GM12878 (cell line): Measurements from ENCODE around the gene KIF9. TPM values are rescaled to one million over a fixed set of nuclear protein-coding genes. Genes with fewer than 3 reads are reported as not detected.

Source experiments
- ATAC-seq: fragments of 200-7000 bp; cut with Tn5 transposase; 3 replicates; pipeline ENCODE4 v1.9.1; 2020; ENCODE audit warnings: mild to moderate bottlenecking, moderate library complexity
- BruUV-seq: library from RNA; stranded (reverse); fragments of 400-500 nt; replicated peaks from 2 replicates; lab custom pipeline; 2021; lab: Mats Ljungman, UMichigan
- CTCF ChIA-PET: fragments of 300-600 bp; sonication (Branson Sonifier 250); formaldehyde crosslinking; extraction: SDS; loops from one replicate; lab custom pipeline; 2021; ENCODE audit warnings: inconsistent platforms; lab: Yijun Ruan, JAX
- POLR2A ChIA-PET: fragments of 350-600 bp; formaldehyde crosslinking; extraction: SDS; loops from one replicate; lab custom pipeline; 2021; ENCODE audit warnings: inconsistent platforms; lab: Charles Lee
- RAD21 ChIA-PET: fragments of 300-600 bp; sonication (Branson Sonifier 250); formaldehyde crosslinking; loops from one replicate; lab custom pipeline; 2023; ENCODE audit warnings: antibody characterized with exemption; ENCODE audit not compliant: unreplicated experiment; lab: Charles Lee
- SMC1A ChIA-PET: fragments of 300-600 bp; sonication (Branson Sonifier 250); formaldehyde crosslinking; loops from one replicate; lab custom pipeline; 2023; ENCODE audit not compliant: unreplicated experiment, uncharacterized antibody; lab: Charles Lee
- DNase-seq: peaks from one replicate; pipeline ENCODE4 v3.0.0-alpha.2; 2011; ENCODE audit warnings: low read depth, low spot score
- FAIRE-seq: peaks from 3 replicates; lab custom pipeline; 2011; peaks lifted over from hg19 to GRCh38; lab: Jason Lieb, UNC
- H2AFZ ChIP-seq: 2 replicates; pipeline ENCODE4 v1.6.0; 2011; ENCODE audit warnings: low read depth, low read length, control low read depth; ENCODE audit not compliant: control insufficient read depth
- H3K27ac ChIP-seq: 2 replicates; pipeline ENCODE4 v1.5.1; 2011; ENCODE audit warnings: control low read depth; ENCODE audit not compliant: control insufficient read depth, insufficient read depth
- H3K27me3 ChIP-seq, 2 experiments: replicated peaks in 1 of 2; 2 replicates each; pipeline versions ENCODE4 v1.6.0 to v1.6.1; 2011; ENCODE audit warnings: low read length in 1 of 2; ENCODE audit not compliant: control insufficient read depth in 2 of 2, insufficient read depth in 2 of 2
- H3K36me3 ChIP-seq, 2 experiments: 2 replicates each; pipeline ENCODE4 v1.5.1; 2011; ENCODE audit warnings: low read length in 1 of 2; ENCODE audit not compliant: control insufficient read depth in 2 of 2, insufficient read depth in 2 of 2
- H3K4me1 ChIP-seq: 2 replicates; pipeline ENCODE4 v1.6.1; 2011; ENCODE audit warnings: mild to moderate bottlenecking, low read length, moderate library complexity, mixed read lengths; ENCODE audit not compliant: control insufficient read depth, insufficient read depth
- H3K4me2 ChIP-seq: 2 replicates; pipeline ENCODE4 v1.6.0; 2011; ENCODE audit warnings: control low read depth; ENCODE audit not compliant: control insufficient read depth, insufficient read depth
- H3K4me3 ChIP-seq: fragments of 200-600 bp; sonication (generic); 2 replicates; pipeline ENCODE4 v1.5.1; 2016
- H3K79me2 ChIP-seq: 2 replicates; pipeline ENCODE4 v1.6.0; 2011; ENCODE audit warnings: low read length; ENCODE audit not compliant: control insufficient read depth, insufficient read depth
- H3K9ac ChIP-seq: 2 replicates; pipeline ENCODE4 v1.8.0; 2011; ENCODE audit warnings: low read length, control low read depth, mixed read lengths; ENCODE audit not compliant: control insufficient read depth, insufficient read depth
- H3K9me3 ChIP-seq: replicated peaks from 3 replicates; pipeline ENCODE4 v1.5.1; 2011; ENCODE audit warnings: mild to moderate bottlenecking, low read length; ENCODE audit not compliant: control insufficient read depth, insufficient read depth
- H4K20me1 ChIP-seq: 2 replicates; pipeline ENCODE4 v1.6.0; 2011; ENCODE audit not compliant: control insufficient read depth, insufficient read depth
- BACH1 ChIP-seq: fragments of 450-650 bp; IDR thresholded peaks from 2 replicates; pipeline ENCODE4 v1.6.1; 2017; ENCODE audit warnings: mild to moderate bottlenecking, borderline replicate concordance
- BRCA1 ChIP-seq: IDR thresholded peaks from 2 replicates; pipeline ENCODE4 v1.6.1; 2011; ENCODE audit warnings: low read depth, low read length, improper control_type of control experiment
- ESRRA ChIP-seq: IDR thresholded peaks from 2 replicates; pipeline ENCODE4 v1.6.1; 2012; ENCODE audit warnings: mild to moderate bottlenecking, low read length, improper control_type of control experiment
- FOS ChIP-seq: IDR thresholded peaks from 3 replicates; pipeline ENCODE4 v1.6.1; 2011; ENCODE audit warnings: borderline replicate concordance; ENCODE audit not compliant: insufficient read length; ENCODE audit errors: extremely low read depth
- MAX ChIP-seq: IDR thresholded peaks from 2 replicates; pipeline ENCODE4 v1.6.1; 2012; ENCODE audit warnings: low read depth, low read length, improper control_type of control experiment
- NKRF ChIP-seq: fragments of 450-650 bp; conservative IDR thresholded peaks from 2 replicates; pipeline ENCODE4 v1.6.1; 2017; ENCODE audit warnings: mild to moderate bottlenecking, moderate library complexity
- RUNX3 ChIP-seq: IDR thresholded peaks from 2 replicates; pipeline ENCODE4 v1.6.1; 2012; ENCODE audit warnings: low read length, inconsistent platforms
- SMAD1 ChIP-seq: fragments of 450-650 bp; IDR thresholded peaks from 2 replicates; pipeline ENCODE4 v1.6.1; 2018; ENCODE audit warnings: mild to moderate bottlenecking, low read depth; ENCODE audit not compliant: partially characterized antibody
- YY1 ChIP-seq: IDR thresholded peaks from 2 replicates; pipeline ENCODE4 v1.6.1; 2011; ENCODE audit warnings: low read depth, mild to moderate bottlenecking, low read length
- WGBS: methylation state at CpG from one replicate; pipeline ENCODE4 v1.1.6; 2016; ENCODE audit warnings: low lambda C conversion rate; ENCODE audit not compliant: insufficient replicate concordance, insufficient coverage; ENCODE audit errors: missing lambda C conversion rate; 5-methylcytosine and 5-hydroxymethylcytosine counted together
- in situ Hi-C: fragments of 300-500 bp; cut with MboI; formaldehyde crosslinking; loops from 9 replicates; pipeline ENCODE4 v1.14.3; 2018; ENCODE audit warnings: mixed read lengths
- intact Hi-C: fragments of 100-400 bp; cut with micrococcal nuclease; formaldehyde crosslinking; loops from one replicate; pipeline ENCODE4 v1.14.2; 2022; ENCODE audit not compliant: unreplicated experiment
- polyA plus RNA-seq, 11 experiments: library from polyadenylated mRNA; depleted of rRNA in 4 of 11; unstranded in 6 of 11; stranded (reverse) in 5 of 11; fragments of >200 nt; fragmentation: Nextera tagmentation in 4 of 11; fragmentation: Illumina TruSeq in 1 of 11; extraction: Ambion mirVana in 4 of 11; extraction: Trizol in 1 of 11; gene quantifications; 1 replicate in 1 of 11; 2 replicates in 10 of 11; pipeline versions ENCODE4 v1.2.1 to v1.2.3, GENCODE V29; 2011 to 2016; ENCODE audit warnings: inconsistent platforms in 2 of 11, missing spikeins in 2 of 11, low read depth in 1 of 11
- total RNA-seq, 4 experiments: library from RNA; depleted of rRNA in 3 of 4; stranded (reverse); fragments of >200 nt in 3 of 4; fragmentation: Illumina TruSeq in 1 of 4; extraction: Trizol in 1 of 4; gene quantifications; 2 replicates each; pipeline versions ENCODE4 v1.2.1 to v1.2.3, GENCODE V29; 2013 to 2021
- TF ChIP-seq, protein P1 (sequence below): IDR thresholded peaks from 2 replicates; pipeline ENCODE4 v1.6.1; 2011; ENCODE audit warnings: low read depth, low read length, improper control_type of control experiment, borderline replicate concordance
- TF ChIP-seq, protein P2 (sequence below): fragments of 450-650 bp; IDR thresholded peaks from 2 replicates; pipeline ENCODE4 v1.6.1; 2017; ENCODE audit warnings: mild to moderate bottlenecking
- TF ChIP-seq, protein P3 (sequence below): fragments of 450-650 bp; formaldehyde crosslinking; IDR thresholded peaks from 2 replicates; pipeline ENCODE4 v1.4.0; 2022; ENCODE audit warnings: mild to moderate bottlenecking, moderate library complexity

Gene KIF9
- total and polyA plus RNA-seq, 10 of the 15 experiments (the other 5 are each of a cell fraction or from before 2014, with no cell fraction given): 3.0 to 10.2 (median 5.9) TPM

DNA sequence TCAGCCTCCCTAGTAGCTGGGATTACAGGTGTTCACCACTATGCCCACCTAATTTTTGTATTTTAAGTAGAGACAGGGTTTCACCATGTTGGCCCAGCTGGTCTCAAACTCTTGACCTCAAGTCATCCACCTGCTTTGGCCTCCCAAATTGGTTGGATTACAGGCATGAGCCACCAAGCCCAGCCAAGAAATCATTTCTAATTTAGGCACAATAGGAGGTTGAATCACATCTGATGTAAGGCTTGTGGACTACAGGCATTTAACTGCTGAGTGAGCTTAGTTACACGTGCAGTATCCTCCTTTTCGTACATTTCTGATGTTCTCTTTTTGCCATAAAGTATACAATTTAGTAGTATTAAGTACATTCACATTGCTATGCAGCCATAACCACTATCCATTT lies 87.6 kb downstream of the KIF9 start (continued):
- TF ChIP-seq BRCA1: no peak
- TF ChIP-seq YY1: no peak
- TF ChIP-seq, protein P1, sequence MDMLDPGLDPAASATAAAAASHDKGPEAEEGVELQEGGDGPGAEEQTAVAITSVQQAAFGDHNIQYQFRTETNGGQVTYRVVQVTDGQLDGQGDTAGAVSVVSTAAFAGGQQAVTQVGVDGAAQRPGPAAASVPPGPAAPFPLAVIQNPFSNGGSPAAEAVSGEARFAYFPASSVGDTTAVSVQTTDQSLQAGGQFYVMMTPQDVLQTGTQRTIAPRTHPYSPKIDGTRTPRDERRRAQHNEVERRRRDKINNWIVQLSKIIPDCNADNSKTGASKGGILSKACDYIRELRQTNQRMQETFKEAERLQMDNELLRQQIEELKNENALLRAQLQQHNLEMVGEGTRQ: no peak
- no peak for TF ChIP-seq FOS

DNA sequence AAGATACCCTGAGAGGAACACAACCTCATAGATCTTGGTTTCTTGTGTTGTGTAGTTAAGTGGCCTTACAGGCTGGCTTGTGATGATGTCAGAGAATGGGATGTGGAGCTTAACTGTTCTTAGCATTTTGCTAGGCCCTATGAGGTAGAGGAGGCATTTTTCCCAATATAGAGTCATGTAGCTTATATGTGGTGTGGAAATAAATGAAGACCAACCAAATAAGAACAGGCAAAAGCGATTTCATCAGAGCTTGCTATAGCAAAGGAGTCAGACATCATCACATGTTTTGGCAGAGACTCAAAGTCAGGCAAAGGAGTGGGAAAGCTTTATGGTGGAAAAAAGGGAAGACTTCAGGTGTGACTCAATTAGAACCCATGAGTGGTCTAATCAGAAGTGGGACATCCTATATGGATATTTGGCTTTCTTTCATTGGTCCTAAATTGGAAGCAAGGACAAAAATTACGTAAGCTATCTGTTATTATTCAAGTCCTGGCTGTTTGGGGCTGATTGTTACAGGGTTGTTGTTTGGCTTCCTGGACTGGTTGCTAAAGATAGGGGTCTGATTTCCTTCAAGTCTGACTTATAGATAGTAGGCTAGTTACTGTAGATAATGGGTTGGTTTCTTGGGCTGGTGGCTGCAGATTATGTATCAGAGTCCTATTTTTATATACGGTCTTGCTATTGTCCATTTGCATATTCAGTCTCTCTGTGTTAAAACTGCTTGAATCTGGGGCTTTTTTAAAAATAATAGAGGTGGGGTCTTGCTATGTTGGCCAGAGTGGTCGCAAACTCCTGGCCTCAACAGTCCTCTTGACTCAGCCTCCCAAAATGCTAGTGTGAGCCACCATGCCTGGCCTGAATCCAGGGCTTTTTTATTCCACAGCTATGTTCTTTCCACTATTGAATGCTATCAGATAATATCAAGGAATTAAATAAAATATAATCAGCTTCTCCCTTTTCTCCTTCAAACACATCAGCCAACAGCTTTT lies 88.4 kb downstream of the KIF9 start:
- POLR2A ChIA-PET: interaction anchor here (0.6 to 0.7 kb wide), 2 partner anchors 9 to 19 kb away, joined by 3 read pairs; no protein-coding TSS in a partner anchor
- no peak for DNase-seq
- Histone ChIP-seq H3K4me3 (no peak overlapping the region), H3K4me1 (no peaks in the 10 kb centered on the region), H3K27ac (no peak overlapping the region), H2AFZ (no peak overlapping the region), H3K9ac (no peak overlapping the region), H3K9me3 (no peaks in the 10 kb centered on the region), H3K79me2 (no peaks in the 10 kb centered on the region), H3K27me3 (no peaks in the 10 kb centered on the region), H4K20me1 (no peaks in the 10 kb centered on the region), H3K4me2 (no peak overlapping the region), H3K36me3 (no peaks in the 10 kb centered on the region)
- CTCF ChIA-PET: interaction anchor here (1.4 kb wide), 1 partner anchor 28 kb away, joined by 3 read pairs; no protein-coding TSS in a partner anchor
- FAIRE-seq: no peak
- in situ Hi-C loops (no loop called here), intact Hi-C loops (no loop called here)
- WGBS: 68% methylated on average over 4 of the region's 4 CpGs
- RAD21 ChIA-PET: no interaction called here
- no peak for ATAC-seq
- SMC1A ChIA-PET: interaction anchor here (1.0 to 1.1 kb wide), 2 partner anchors 22 to 162 kb away, joined by 3 to 4 read pairs; no protein-coding TSS in a partner anchor
- TSS peak; percentile 49 for BruUV-seq
- TF ChIP-seq, protein P2, sequence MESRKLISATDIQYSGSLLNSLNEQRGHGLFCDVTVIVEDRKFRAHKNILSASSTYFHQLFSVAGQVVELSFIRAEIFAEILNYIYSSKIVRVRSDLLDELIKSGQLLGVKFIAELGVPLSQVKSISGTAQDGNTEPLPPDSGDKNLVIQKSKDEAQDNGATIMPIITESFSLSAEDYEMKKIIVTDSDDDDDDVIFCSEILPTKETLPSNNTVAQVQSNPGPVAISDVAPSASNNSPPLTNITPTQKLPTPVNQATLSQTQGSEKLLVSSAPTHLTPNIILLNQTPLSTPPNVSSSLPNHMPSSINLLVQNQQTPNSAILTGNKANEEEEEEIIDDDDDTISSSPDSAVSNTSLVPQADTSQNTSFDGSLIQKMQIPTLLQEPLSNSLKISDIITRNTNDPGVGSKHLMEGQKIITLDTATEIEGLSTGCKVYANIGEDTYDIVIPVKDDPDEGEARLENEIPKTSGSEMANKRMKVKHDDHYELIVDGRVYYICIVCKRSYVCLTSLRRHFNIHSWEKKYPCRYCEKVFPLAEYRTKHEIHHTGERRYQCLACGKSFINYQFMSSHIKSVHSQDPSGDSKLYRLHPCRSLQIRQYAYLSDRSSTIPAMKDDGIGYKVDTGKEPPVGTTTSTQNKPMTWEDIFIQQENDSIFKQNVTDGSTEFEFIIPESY: no peak
- TF ChIP-seq RUNX3 (no peak), BACH1 (no peak), ESRRA (no peak), SMAD1 (no peak), MAX (no peak), NKRF (no peak)
- TF ChIP-seq, protein P3, sequence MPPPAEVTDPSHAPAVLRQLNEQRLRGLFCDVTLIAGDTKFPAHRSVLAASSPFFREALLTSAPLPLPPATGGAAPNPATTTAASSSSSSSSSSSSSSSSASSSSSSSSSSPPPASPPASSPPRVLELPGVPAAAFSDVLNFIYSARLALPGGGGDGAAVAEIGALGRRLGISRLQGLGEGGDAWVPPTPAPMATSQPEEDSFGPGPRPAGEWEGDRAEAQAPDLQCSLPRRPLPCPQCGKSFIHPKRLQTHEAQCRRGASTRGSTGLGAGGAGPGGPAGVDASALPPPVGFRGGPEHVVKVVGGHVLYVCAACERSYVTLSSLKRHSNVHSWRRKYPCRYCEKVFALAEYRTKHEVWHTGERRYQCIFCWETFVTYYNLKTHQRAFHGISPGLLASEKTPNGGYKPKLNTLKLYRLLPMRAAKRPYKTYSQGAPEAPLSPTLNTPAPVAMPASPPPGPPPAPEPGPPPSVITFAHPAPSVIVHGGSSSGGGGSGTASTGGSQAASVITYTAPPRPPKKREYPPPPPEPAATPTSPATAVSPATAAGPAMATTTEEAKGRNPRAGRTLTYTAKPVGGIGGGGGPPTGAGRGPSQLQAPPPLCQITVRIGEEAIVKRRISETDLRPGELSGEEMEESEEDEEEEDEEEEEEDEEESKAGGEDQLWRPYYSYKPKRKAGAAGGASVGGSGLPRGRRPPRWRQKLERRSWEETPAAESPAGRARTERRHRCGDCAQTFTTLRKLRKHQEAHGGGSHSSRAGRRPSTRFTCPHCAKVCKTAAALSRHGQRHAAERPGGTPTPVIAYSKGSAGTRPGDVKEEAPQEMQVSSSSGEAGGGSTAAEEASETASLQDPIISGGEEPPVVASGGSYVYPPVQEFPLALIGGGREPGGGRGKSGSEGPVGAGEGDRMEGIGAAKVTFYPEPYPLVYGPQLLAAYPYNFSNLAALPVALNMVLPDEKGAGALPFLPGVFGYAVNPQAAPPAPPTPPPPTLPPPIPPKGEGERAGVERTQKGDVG: no peak
